GM18520 (cell line): ENCODE results near the gene DAP.
"Not testable (repeated sequence)": the region's sequence is repeated elsewhere in the genome, so short reads cannot be mapped to it uniquely, and the experiment has no call there.

Experiments
- ATAC-seq: cut with Tn5 transposase; IDR thresholded peaks from one replicate; pipeline ENCODE4 v1.9.1; 2021; ENCODE audit not compliant: unreplicated experiment

DAP gene

GRCh38 chr5:10735569-10736276 lies 25.3 kb downstream of the DAP start:
- peak; percentile 48 for ATAC-seq

GRCh38 chr5:10734832-10735523 lies 26.1 kb downstream of the DAP start:
- ATAC-seq: no peak

GRCh38 chr5:10734037-10734709 lies 26.9 kb downstream of the DAP start:
- ATAC-seq: no peak

GRCh38 chr5:10733426-10733825 lies 27.6 kb downstream of the DAP start:
- ATAC-seq: no peak

GRCh38 chr5:10731913-10732312 lies 29.1 kb downstream of the DAP start:
- ATAC-seq: no peak

- no peak for ATAC-seq
Observed at GRCh38 chr5:10730043-10730351, 31.0 kb downstream of the DAP start.

GRCh38 chr5:10729320-10730042 lies 31.6 kb downstream of the DAP start:
- no peak for ATAC-seq

- ATAC-seq: no peak
Observed at GRCh38 chr5:10728679-10729078, 32.4 kb downstream of the DAP start.

GRCh38 chr5:10727861-10728260 lies 33.2 kb downstream of the DAP start:
- ATAC-seq: no peak

- ATAC-seq: peak; percentile 94
Observed at GRCh38 chr5:10726913-10727517, 34.0 kb downstream of the DAP start.

- peak; percentile 16 for ATAC-seq
Observed at GRCh38 chr5:10726179-10726912, 34.7 kb downstream of the DAP start.

- ATAC-seq: no peak
Observed at GRCh38 chr5:10725636-10726035, 35.4 kb downstream of the DAP start.

GRCh38 chr5:10724781-10725507 lies 36.1 kb downstream of the DAP start:
- no peak for ATAC-seq

GRCh38 chr5:10723514-10723913 lies 37.5 kb downstream of the DAP start:
- ATAC-seq: no peak

GRCh38 chr5:10720766-10721165 lies 40.3 kb downstream of the DAP start:
- not testable (repeated sequence) for ATAC-seq

GRCh38 chr5:10719965-10720364 lies 41.1 kb downstream of the DAP start:
- no peak for ATAC-seq

GRCh38 chr5:10718617-10719016 lies 42.4 kb downstream of the DAP start:
- not testable (repeated sequence) for ATAC-seq

GRCh38 chr5:10716825-10717224 lies 44.2 kb downstream of the DAP start:
- not testable (repeated sequence) for ATAC-seq

- no peak for ATAC-seq
Observed at GRCh38 chr5:10715605-10716290, 45.3 kb downstream of the DAP start.
